ENCODE measurements around the gene NPVF. TPM values are rescaled to one million over a fixed set of nuclear protein-coding genes. Genes with fewer than 3 reads are reported as not detected.

NPVF gene
- total RNA-seq, 1 experiment from 2014 or later = not detected

GRCh38 chr7:25179771-25180591 is 48.3 kb downstream of the NPVF start:
- Histone ChIP-seq H3K9me3 (ENCODE audit: control insufficient read depth, low read depth, low read length) (no peaks in the 10 kb centered on the region), H2BK120ac (ENCODE audit: low read depth, low read length, poor library complexity, severe bottlenecking) (no peak overlapping the region), H3K9ac (ENCODE audit: extremely low read depth, insufficient read length, low read length) (peak overlapping the region; percentile 18), H2AFZ (ENCODE audit: low read length) (no peak overlapping the region), H3K27ac (ENCODE audit: insufficient read length, low read depth, low read length) (no peak overlapping the region), H2BK20ac (ENCODE audit: low read depth, low read length, poor library complexity, severe bottlenecking) (no peak overlapping the region), H3K27me3 (ENCODE audit: insufficient read depth, low read length) (no peaks in the 10 kb centered on the region; the same call in 1 of the 2 replicates), H3K79me2 (ENCODE audit: insufficient read depth, low read length) (no peaks in the 10 kb centered on the region), H2AK5ac (ENCODE audit: insufficient read length, low read length) (no peak overlapping the region), H2BK15ac (ENCODE audit: low read depth, low read length) (no peak overlapping the region; the same call in 1 of the 2 replicates), H4K91ac (ENCODE audit: insufficient read length, low read depth, low read length) (no peak overlapping the region), H3K4me1 (ENCODE audit: insufficient read depth, low read length) (no peaks in the 10 kb centered on the region; the same call in 1 of the 2 replicates), H3K18ac (ENCODE audit: insufficient read length, low read depth, low read length) (no peak overlapping the region), H3T11ph (ENCODE audit: low read length) (no peak overlapping the region), H4K20me1 (ENCODE audit: control insufficient read depth, insufficient read depth, insufficient read length) (no peaks in the 10 kb centered on the region), H2BK12ac (ENCODE audit: insufficient read length, low read depth, low read length) (no peak overlapping the region), H3K4me2 (ENCODE audit: insufficient read depth, insufficient read length, low read length) (peak overlapping the region; percentile 83), H2BK5ac (ENCODE audit: insufficient read length, low read length) (no peak overlapping the region), H4K8ac (replicated peaks; ENCODE audit: insufficient read length, low read depth, low read length) (no peak overlapping the region), H3K23me2 (ENCODE audit: insufficient read length, low read depth, low read length, poor library complexity, severe bottlenecking) (peaks cover 6% of the 10 kb centered on the region), H3K23ac (ENCODE audit: insufficient read length, low read depth, low read length) (no peak overlapping the region), H3K79me1 (ENCODE audit: insufficient read depth, low read depth, low read length, poor library complexity, severe bottlenecking) (no peaks in the 10 kb centered on the region), H3K4ac (ENCODE audit: low read depth, low read length) (no peak overlapping the region), H4K5ac (ENCODE audit: insufficient read length, low read depth, low read length) (no peak overlapping the region), H3K56ac (ENCODE audit: insufficient read length, low read depth, low read length) (no peak overlapping the region), H3K14ac (ENCODE audit: insufficient read depth, low read length) (no peak overlapping the region)
- WGBS (ENCODE audit: extremely low coverage, insufficient read length, low lambda C conversion rate) = no CpG with 5 or more reads among the region's 74 CpGs
- Mint-ChIP-seq H3K27ac (peak overlapping the region; percentile 95 to 97 (median 96); a peak in 4 of 7 replicates), H3K27me3 (ENCODE audit: low read depth) (peaks cover 25% of the 10 kb centered on the region), H3K4me1 (peaks cover 16 to 18% of the 10 kb centered on the region in 2 experiments), H3K4me3 (peak overlapping the region; percentile 81 to 86), H3K9me3 (peaks cover 0 to 3% of the 10 kb centered on the region in 2 experiments; a peak in 1 of 5 replicates), H3K36me3 (ENCODE audit: insufficient read depth in 1 of 3, low read depth in 3 of 3) (no peaks in the 10 kb centered on the region)
- TF ChIP-seq, protein P1, sequence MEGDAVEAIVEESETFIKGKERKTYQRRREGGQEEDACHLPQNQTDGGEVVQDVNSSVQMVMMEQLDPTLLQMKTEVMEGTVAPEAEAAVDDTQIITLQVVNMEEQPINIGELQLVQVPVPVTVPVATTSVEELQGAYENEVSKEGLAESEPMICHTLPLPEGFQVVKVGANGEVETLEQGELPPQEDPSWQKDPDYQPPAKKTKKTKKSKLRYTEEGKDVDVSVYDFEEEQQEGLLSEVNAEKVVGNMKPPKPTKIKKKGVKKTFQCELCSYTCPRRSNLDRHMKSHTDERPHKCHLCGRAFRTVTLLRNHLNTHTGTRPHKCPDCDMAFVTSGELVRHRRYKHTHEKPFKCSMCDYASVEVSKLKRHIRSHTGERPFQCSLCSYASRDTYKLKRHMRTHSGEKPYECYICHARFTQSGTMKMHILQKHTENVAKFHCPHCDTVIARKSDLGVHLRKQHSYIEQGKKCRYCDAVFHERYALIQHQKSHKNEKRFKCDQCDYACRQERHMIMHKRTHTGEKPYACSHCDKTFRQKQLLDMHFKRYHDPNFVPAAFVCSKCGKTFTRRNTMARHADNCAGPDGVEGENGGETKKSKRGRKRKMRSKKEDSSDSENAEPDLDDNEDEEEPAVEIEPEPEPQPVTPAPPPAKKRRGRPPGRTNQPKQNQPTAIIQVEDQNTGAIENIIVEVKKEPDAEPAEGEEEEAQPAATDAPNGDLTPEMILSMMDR (conservative IDR thresholded peaks at IDR 0.05) = peak; percentile 90
- DNase-seq = peak; percentile 96
